ENCODE results near the gene MMP28.

The MMP28 gene

GRCh38 chr17:35809855-35810461 lies 14.5 kb upstream of the MMP28 start:
- TF ChIP-seq CTCF (IDR thresholded peaks at IDR 0.05; ENCODE audit: borderline replicate concordance, control extremely low read depth, extremely low read depth, insufficient read depth, missing control alignments), result no peak
- in situ Hi-C loops (cut with MboI; ENCODE audit: low sequenced_read_pairs, unreplicated experiment), result no loop called here
- DNase-seq (ENCODE audit: low spot score), result no peak

- TF ChIP-seq CTCF (IDR thresholded peaks at IDR 0.05; ENCODE audit: borderline replicate concordance, control extremely low read depth, extremely low read depth, insufficient read depth, missing control alignments), result peak; percentile 85
- in situ Hi-C loops (cut with MboI; ENCODE audit: low sequenced_read_pairs, unreplicated experiment), result no loop called here
- DNase-seq (ENCODE audit: low spot score), result peak; percentile 95
These were observed 13.8 kb upstream of the MMP28 start, which contains the start of gene TAF15 for GRCh38 chr17:35808962-35809854. Gene TAF15, plus strand, starts transcription at chr17:35809484. Its CDS starts 86 bp downstream, at chr17:35809570.

GRCh38 chr17:35808240-35808961 lies 13.0 kb upstream of the MMP28 start:
- in situ Hi-C loops (cut with MboI; ENCODE audit: low sequenced_read_pairs, unreplicated experiment), result no loop called here
- TF ChIP-seq CTCF (IDR thresholded peaks at IDR 0.05; ENCODE audit: borderline replicate concordance, control extremely low read depth, extremely low read depth, insufficient read depth, missing control alignments), result no peak

GRCh38 chr17:35807371-35808144 lies 12.1 kb upstream of the MMP28 start:
- in situ Hi-C loops (cut with MboI; ENCODE audit: low sequenced_read_pairs, unreplicated experiment), result no loop called here
- no peak for DNase-seq (ENCODE audit: low spot score)
- TF ChIP-seq CTCF (IDR thresholded peaks at IDR 0.05; ENCODE audit: borderline replicate concordance, control extremely low read depth, extremely low read depth, insufficient read depth, missing control alignments), result no peak

More at GRCh38 chr17:35808240-35808961, 13.0 kb upstream of the MMP28 start:
- no peak for DNase-seq (ENCODE audit: low spot score)

- DNase-seq (ENCODE audit: low spot score), result peak; percentile 92
- in situ Hi-C loops (cut with MboI; ENCODE audit: low sequenced_read_pairs, unreplicated experiment), result no loop called here
- peak; percentile 72 for TF ChIP-seq CTCF (IDR thresholded peaks at IDR 0.05; ENCODE audit: borderline replicate concordance, control extremely low read depth, extremely low read depth, insufficient read depth, missing control alignments)
These were observed 9.3 kb upstream of the MMP28 start for GRCh38 chr17:35804658-35805192.

All from GM13976 (cell line).